ENCODE data around the gene JPT1.
A peak's percentile ranks its signal among the peaks of the same experiment; 100 is the strongest.
"Not testable (repeated sequence)": the region's sequence is repeated elsewhere in the genome, so short reads cannot be mapped to it uniquely, and the experiment has no call there.

JPT1 gene

GRCh38 chr17:75160211-75160610 lies 5.9 kb upstream of the JPT1 start:
- ChIA-PET CTCF (interaction anchor here (0.9 to 3.7 kb wide), 5 partner anchors 11 to 41 kb away, joined by 3 to 22 read pairs (median 3); no protein-coding TSS in a partner anchor), POLR2A (no interaction called here)
- no peak for TF ChIP-seq CTCF (IDR thresholded peaks at IDR 0.05; ENCODE audit: insufficient read depth, low read length, missing control alignments)
- no peak for DNase-seq (ENCODE audit: low read depth, low spot score)
- H3K4me3 ChIP-seq (ENCODE audit: low read depth, low read length) = no peak overlapping the region

DNA sequence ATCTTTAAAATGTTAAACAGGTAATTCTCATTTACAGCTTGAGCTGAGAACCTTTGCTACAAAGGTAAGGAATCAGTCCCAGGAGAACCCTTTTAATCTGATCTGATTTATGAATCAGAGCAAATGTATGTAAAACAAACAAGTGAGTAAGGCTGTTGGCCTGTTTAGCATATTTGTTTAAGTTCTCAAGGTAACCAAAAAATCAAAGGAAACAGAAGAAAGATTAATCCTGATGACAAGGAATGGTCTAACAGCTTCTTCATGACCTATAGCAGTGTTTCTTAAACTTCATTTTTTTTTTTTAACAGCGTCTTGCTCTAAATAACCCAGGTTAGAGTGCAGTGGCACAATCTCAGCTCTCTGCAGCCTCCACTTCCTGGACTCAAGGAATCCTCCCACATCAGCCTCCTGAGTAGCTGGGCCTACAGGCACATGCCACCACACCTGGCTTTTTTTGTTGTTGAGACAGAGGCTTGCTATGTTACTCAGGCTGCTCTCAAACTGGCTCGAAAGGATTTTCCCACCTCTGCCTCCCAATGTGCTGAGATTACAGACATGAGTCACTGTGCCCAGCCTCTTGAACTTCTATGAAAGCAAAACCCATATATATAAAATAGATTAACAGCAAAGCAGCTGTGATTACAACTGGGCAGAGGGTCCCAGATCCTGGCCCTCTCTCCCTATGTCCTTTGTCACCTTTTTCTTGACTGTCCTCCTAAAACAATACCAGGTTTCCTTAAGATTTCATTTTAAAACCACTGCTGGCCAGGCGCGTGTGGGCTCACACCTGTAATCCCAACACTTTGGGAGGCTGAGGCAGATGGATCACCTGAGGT lies 5.1 kb upstream of the JPT1 start:
- TF ChIP-seq CTCF (IDR thresholded peaks at IDR 0.05; ENCODE audit: insufficient read depth, low read length, missing control alignments) = no peak
- DNase-seq (ENCODE audit: low read depth, low spot score) = no peak
- H3K4me3 ChIP-seq (ENCODE audit: low read depth, low read length) = no peak overlapping the region
- ChIA-PET CTCF (interaction anchor here (0.7 to 3.7 kb wide), 6 partner anchors 12 to 45 kb away, joined by 3 to 22 read pairs (median 3); no protein-coding TSS in a partner anchor), POLR2A (interaction anchor here (0.7 kb wide), 1 partner anchor 10 kb away, joined by 3 read pairs; no protein-coding TSS in a partner anchor)

- CTCF ChIA-PET = interaction anchor here (3.7 kb wide), 1 partner anchor 13 kb away, joined by 22 read pairs; no protein-coding TSS in a partner anchor
- POLR2A ChIA-PET; DNase-seq (ENCODE audit: low read depth, low spot score); H3K4me3 ChIP-seq (ENCODE audit: low read depth, low read length): not testable (repeated sequence)
Observed at GRCh38 chr17:75158480-75158879, 4.2 kb upstream of the JPT1 start.

DNA sequence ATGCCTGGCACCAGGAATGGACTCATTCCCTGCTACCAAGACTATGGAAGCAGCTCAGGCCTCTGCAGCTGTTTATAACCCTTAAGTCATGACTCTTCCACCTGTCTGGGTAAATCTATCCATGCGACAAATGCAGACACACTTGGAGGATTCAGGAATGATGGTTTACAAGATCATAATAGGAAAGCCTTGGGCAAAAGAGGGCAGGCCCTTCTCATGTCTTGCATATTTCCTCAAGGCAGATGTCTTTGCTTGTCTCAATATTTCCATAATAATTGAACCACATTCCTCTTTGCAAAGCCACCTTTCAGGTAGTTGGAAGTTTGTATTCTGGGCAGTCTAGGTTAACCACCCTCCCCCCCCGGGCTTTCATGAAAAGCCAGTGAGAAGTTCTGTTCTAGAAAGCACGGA lies 884 bp upstream of the JPT1 start:
- no peak for DNase-seq (ENCODE audit: low read depth, low spot score)
- H3K4me3 ChIP-seq (ENCODE audit: low read depth, low read length) = no peak overlapping the region
- no peak for TF ChIP-seq CTCF (IDR thresholded peaks at IDR 0.05; ENCODE audit: insufficient read depth, low read length, missing control alignments)
- POLR2A ChIA-PET = interaction anchor here (0.6 to 1.2 kb wide), 3 partner anchors 8 to 142 kb away, joined by 3 read pairs; no protein-coding TSS in a partner anchor
- CTCF ChIA-PET = interaction anchor here (1.0 to 1.5 kb wide), 3 partner anchors 17 to 95 kb away, joined by 3 to 4 read pairs (median 4); no protein-coding TSS in a partner anchor

GRCh38 chr17:75153780-75154194 lies 525 bp downstream of the JPT1 start:
- TF ChIP-seq CTCF (IDR thresholded peaks at IDR 0.05; ENCODE audit: insufficient read depth, low read length, missing control alignments) = no peak
- POLR2A ChIA-PET = interaction anchor here (0.7 to 1.0 kb wide), 4 partner anchors 13 to 119 kb away, joined by 3 to 5 read pairs (median 3); no protein-coding TSS in a partner anchor
- H3K4me3 ChIP-seq (ENCODE audit: low read depth, low read length) = peak overlapping the region; percentile 91
- CTCF ChIA-PET = interaction anchor here (1.5 kb wide), 1 partner anchor 23 kb away, joined by 4 read pairs; no protein-coding TSS in a partner anchor
- DNase-seq (ENCODE audit: low read depth, low spot score) = no peak

GRCh38 chr17:75152922-75153779 lies 1.2 kb downstream of the JPT1 start:
- CTCF ChIA-PET = interaction anchor here (1.0 kb wide), 1 partner anchor 39 kb away, joined by 5 read pairs; no protein-coding TSS in a partner anchor
- no peak for TF ChIP-seq CTCF (IDR thresholded peaks at IDR 0.05; ENCODE audit: insufficient read depth, low read length, missing control alignments)

More at GRCh38 chr17:75152922-75153779, 1.2 kb downstream of the JPT1 start:
- POLR2A ChIA-PET = interaction anchor here (0.6 kb wide), 1 partner anchor 8 kb away, joined by 3 read pairs; no protein-coding TSS in a partner anchor
- no peak for DNase-seq (ENCODE audit: low read depth, low spot score)
- peak overlapping the region; percentile 91 for H3K4me3 ChIP-seq (ENCODE audit: low read depth, low read length)

All from AG04449 (cell line).